HG02852 (cell line): ENCODE data around the gene STXBP5L.
"Not testable (repeated sequence)": the region's sequence is repeated elsewhere in the genome, so short reads cannot be mapped to it uniquely, and the experiment has no call there.

ENCODE experiments used
- ATAC-seq: cut with Tn5 transposase; IDR thresholded peaks from one replicate; pipeline ENCODE4 v1.9.1; 2021; ENCODE audit warnings: mild to moderate bottlenecking, moderate library complexity; ENCODE audit not compliant: unreplicated experiment

The STXBP5L gene

GRCh38 chr3:121414924-121415323 is 506.9 kb downstream of the STXBP5L start:
- no peak for ATAC-seq

GRCh38 chr3:121418182-121418581 is 510.2 kb downstream of the STXBP5L start:
- ATAC-seq: no peak

GRCh38 chr3:121424549-121424948 is 516.5 kb downstream of the STXBP5L start:
- ATAC-seq: no peak

GRCh38 chr3:121430664-121431215 is 522.7 kb downstream of the STXBP5L start:
- ATAC-seq: no peak

- ATAC-seq: peak; percentile 97
Measured at GRCh38 chr3:121431726-121432517, 523.9 kb downstream of the STXBP5L start.

- ATAC-seq: no peak
Measured at GRCh38 chr3:121436074-121436473, 528.1 kb downstream of the STXBP5L start.

GRCh38 chr3:121436641-121437040 is 528.6 kb downstream of the STXBP5L start:
- ATAC-seq: no peak

GRCh38 chr3:121443456-121443855 is 535.5 kb downstream of the STXBP5L start:
- no peak for ATAC-seq

- not testable (repeated sequence) for ATAC-seq
Measured at GRCh38 chr3:121451752-121452151, 543.7 kb downstream of the STXBP5L start.

GRCh38 chr3:121462565-121462964 is 554.6 kb downstream of the STXBP5L start:
- ATAC-seq: no peak

GRCh38 chr3:121463745-121464144 is 555.7 kb downstream of the STXBP5L start:
- no peak for ATAC-seq

- no peak for ATAC-seq
Measured at GRCh38 chr3:121467085-121467484, 559.1 kb downstream of the STXBP5L start.

GRCh38 chr3:121473001-121473400 is 565.0 kb downstream of the STXBP5L start:
- ATAC-seq: no peak
